ENCODE measurements around the gene UNC80.

- TF ChIP-seq HDAC2 (IDR thresholded peaks at IDR 0.05) (no peak), EP300 (IDR thresholded peaks at IDR 0.05) (no peak), CTCF (IDR thresholded peaks at IDR 0.05) (no peak), POLR2A (IDR thresholded peaks at IDR 0.05; ENCODE audit: low read length) (no peak), KDM5A (IDR thresholded peaks at IDR 0.05) (no peak), HOXB5 (CRISPR knock-in tag; IDR thresholded peaks at IDR 0.05) (no peak), MAX (IDR thresholded peaks at IDR 0.05) (no peak), FOSB (CRISPR knock-in tag; IDR thresholded peaks at IDR 0.05) (no peak), TP53 (CRISPR knock-in tag; IDR thresholded peaks at IDR 0.05) (no peak), RFX5 (IDR thresholded peaks at IDR 0.05) (no peak)
Observed at GRCh38 chr2:209913786-209914345, 142.2 kb downstream of the UNC80 start.
